ENCODE results near the gene RUNX1. TPM values are rescaled to one million over a fixed set of nuclear protein-coding genes. Genes with fewer than 3 reads are reported as not detected.
A peak's percentile ranks its signal among the peaks of the same experiment; 100 is the strongest.

RUNX1 gene
- total and polyA plus RNA-seq, 10 donors: 4.8 to 70.0 (median 43.6) TPM

DNA sequence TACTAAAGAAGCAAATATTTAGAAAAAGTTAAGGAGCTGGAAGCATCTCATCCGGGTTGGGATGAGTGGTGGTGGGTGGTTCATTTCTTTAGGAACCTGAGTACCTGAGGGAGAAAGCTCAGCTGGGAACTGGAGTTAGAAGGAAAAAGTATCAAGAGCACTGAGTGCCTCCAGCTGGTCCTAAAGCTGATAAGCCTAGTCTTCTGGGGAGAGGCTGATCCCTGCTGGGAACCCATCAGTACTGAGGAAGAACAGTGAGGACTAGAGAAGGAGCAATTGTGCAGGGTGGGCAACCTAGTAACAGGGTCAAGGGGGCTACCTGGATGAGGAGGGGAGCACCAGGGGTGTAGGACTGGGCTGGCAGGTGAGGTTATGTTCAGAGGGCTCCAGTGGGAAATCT, 89.5 kb downstream of the RUNX1 start:
- TF ChIP-seq, protein P1, sequence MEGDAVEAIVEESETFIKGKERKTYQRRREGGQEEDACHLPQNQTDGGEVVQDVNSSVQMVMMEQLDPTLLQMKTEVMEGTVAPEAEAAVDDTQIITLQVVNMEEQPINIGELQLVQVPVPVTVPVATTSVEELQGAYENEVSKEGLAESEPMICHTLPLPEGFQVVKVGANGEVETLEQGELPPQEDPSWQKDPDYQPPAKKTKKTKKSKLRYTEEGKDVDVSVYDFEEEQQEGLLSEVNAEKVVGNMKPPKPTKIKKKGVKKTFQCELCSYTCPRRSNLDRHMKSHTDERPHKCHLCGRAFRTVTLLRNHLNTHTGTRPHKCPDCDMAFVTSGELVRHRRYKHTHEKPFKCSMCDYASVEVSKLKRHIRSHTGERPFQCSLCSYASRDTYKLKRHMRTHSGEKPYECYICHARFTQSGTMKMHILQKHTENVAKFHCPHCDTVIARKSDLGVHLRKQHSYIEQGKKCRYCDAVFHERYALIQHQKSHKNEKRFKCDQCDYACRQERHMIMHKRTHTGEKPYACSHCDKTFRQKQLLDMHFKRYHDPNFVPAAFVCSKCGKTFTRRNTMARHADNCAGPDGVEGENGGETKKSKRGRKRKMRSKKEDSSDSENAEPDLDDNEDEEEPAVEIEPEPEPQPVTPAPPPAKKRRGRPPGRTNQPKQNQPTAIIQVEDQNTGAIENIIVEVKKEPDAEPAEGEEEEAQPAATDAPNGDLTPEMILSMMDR (IDR thresholded peaks at IDR 0.05 in 8 of 11, conservative IDR thresholded peaks at IDR 0.05 in 3 of 11): no peak
- TF ChIP-seq POLR2AphosphoS5 (IDR thresholded peaks at IDR 0.05) (no peak), POLR2A (IDR thresholded peaks at IDR 0.05) (no peak)
- no peak overlapping the region for H3K27ac ChIP-seq
- no peaks in the 10 kb centered on the region for H3K36me3 ChIP-seq
- H3K9me3 ChIP-seq: no peaks in the 10 kb centered on the region
- H3K4me1 ChIP-seq: peaks cover 0 to 45% (median 3%) of the 10 kb centered on the region in 6 donors
- DNase-seq: no peak
- H3K27me3 ChIP-seq (replicated peaks in 1 of 7): no peaks in the 10 kb centered on the region
- intact Hi-C loops (cut with DNase I; ENCODE audit: low total_unique reads): no loop called here
- 82 to 97% (median 92%) methylated on average over 1 of the region's 1 CpG for WGBS, 5 donors
- H3K4me3 ChIP-seq: no peak overlapping the region

DNA sequence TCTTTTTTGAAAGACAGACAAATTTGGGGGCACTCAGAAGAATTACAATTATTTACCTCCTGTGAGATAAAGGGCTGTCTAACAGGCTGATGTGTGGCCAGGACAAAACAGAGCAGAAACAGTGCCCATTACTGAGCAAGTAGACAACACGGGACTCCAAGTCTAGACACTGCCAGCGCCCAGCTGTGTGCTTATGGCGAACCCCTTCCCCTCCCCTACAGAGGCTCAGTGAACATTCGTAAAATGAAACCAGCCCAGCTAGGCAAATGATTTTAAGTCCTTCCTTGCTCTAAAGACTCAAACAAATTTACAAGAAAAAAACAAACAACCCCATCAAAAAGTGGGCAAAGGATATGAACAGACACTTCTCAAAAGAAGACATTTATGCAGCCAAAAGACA, 91.1 kb downstream of the RUNX1 start:
- no peaks in the 10 kb centered on the region for H3K36me3 ChIP-seq
- WGBS, 5 donors: 84 to 96% (median 93%) methylated on average over 4 of the region's 4 CpGs
- no peak for DNase-seq
- TF ChIP-seq, protein P1 (IDR thresholded peaks at IDR 0.05 in 8 of 11, conservative IDR thresholded peaks at IDR 0.05 in 3 of 11): no peak
- TF ChIP-seq POLR2A (IDR thresholded peaks at IDR 0.05): no peak
- TF ChIP-seq POLR2AphosphoS5 (IDR thresholded peaks at IDR 0.05): no peak
- H3K27ac ChIP-seq: no peak overlapping the region
- no peaks in the 10 kb centered on the region for H3K27me3 ChIP-seq (replicated peaks in 1 of 7)
- intact Hi-C loops (cut with DNase I; ENCODE audit: low total_unique reads): no loop called here
- H3K9me3 ChIP-seq: no peaks in the 10 kb centered on the region
- peaks cover 0 to 44% (median 3%) of the 10 kb centered on the region in 6 donors for H3K4me1 ChIP-seq
- no peak overlapping the region for H3K4me3 ChIP-seq

DNA sequence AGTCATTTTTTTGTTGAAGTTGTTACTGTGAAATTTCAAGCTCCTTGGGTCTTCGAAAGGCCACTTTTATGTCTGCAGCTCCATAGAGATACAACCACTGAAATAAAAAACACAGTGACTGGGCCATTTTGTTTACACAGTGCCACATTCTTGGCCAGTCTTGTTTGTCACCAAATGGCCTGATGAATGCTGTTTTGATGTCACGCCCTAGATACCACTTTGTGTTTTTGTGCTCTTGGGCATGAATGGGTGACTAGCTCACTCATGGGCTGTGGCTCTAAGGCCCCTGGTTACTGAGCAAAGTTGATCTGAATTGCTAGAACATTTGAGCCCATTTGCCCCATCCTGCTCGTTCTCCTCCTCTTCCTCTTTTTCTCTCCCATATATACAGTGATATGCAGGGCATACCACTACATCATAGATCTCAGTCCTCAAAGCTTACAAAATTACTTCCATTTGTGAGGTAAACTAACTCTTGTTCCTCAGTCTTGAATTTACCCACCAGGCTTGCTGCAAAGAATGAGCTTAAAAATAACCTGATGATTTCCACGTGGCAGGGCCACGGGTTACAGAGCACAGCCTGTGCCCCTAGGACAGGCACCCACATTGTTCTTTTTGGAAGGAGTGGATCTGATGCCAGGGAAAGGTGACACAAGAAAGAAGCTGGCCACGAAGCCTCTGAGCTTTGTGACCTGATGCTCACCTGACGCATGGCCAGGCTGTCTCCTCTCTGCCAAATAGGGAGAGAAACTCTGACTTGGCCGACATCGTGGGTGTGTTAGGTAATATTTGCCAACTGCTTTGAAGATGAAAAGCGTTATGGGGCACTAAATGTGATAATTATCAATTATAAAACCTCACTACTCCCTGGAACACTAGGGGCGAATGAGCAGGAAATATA, 92.4 kb downstream of the RUNX1 start:
- intact Hi-C loops (cut with DNase I; ENCODE audit: low total_unique reads): no loop called here
- H3K4me1 ChIP-seq: peaks cover 0 to 38% (median 0%) of the 10 kb centered on the region in 6 donors
- DNase-seq: no peak
- no peaks in the 10 kb centered on the region for H3K27me3 ChIP-seq (replicated peaks in 1 of 7)
- H3K27ac ChIP-seq: peak overlapping the region in 2 of 8 donors; percentile 11 to 41
- H3K36me3 ChIP-seq: no peaks in the 10 kb centered on the region
- WGBS, 5 donors: 67 to 88% (median 75%) methylated on average over 11 of the region's 11 CpGs
- no peaks in the 10 kb centered on the region for H3K9me3 ChIP-seq
- no peak overlapping the region for H3K4me3 ChIP-seq
- TF ChIP-seq POLR2A (IDR thresholded peaks at IDR 0.05) (no peak), POLR2AphosphoS5 (IDR thresholded peaks at IDR 0.05) (no peak)
- TF ChIP-seq, protein P1 (IDR thresholded peaks at IDR 0.05 in 8 of 11, conservative IDR thresholded peaks at IDR 0.05 in 3 of 11): no peak

DNA sequence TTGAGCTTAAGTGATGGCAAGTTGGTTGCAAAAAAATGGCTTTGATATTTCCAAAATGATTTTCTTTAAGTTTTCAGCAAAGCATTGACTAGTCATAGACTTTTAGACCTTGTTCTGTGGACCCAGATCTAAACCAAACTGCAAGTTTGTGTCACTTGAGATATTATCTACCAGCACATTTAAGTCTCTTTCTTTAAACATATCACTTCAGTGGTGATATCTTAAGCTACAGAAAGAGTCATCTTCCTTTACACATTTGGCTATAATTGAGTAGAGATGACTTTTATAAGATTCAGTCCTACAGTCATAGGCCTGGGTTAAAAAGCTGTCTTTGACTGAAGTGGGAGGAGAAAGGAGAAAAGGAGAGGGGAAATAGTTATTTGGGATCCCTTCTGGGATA, 95.2 kb downstream of the RUNX1 start:
- Histone ChIP-seq H3K36me3 (no peaks in the 10 kb centered on the region), H3K4me3 (no peak overlapping the region), H3K9me3 (no peaks in the 10 kb centered on the region), H3K4me1 (peaks cover 0 to 41% (median 0%) of the 10 kb centered on the region in 6 donors), H3K27ac (no peak overlapping the region), H3K27me3 (replicated peaks in 1 of 7) (no peaks in the 10 kb centered on the region)
- no peak for TF ChIP-seq POLR2A (IDR thresholded peaks at IDR 0.05)
- no peak for TF ChIP-seq POLR2AphosphoS5 (IDR thresholded peaks at IDR 0.05)
- TF ChIP-seq, protein P1 (IDR thresholded peaks at IDR 0.05 in 8 of 11, conservative IDR thresholded peaks at IDR 0.05 in 3 of 11): no peak
- intact Hi-C loops (cut with DNase I; ENCODE audit: low total_unique reads): no loop called here
- DNase-seq: no peak

Measured in spleen (tissue), 11 donors.